Measurements from ENCODE around the gene CCDC185. TPM values are rescaled to one million over a fixed set of nuclear protein-coding genes. Genes with fewer than 3 reads are reported as not detected.

The CCDC185 gene
- not detected for total RNA-seq
- long read RNA-seq, result 0 reads

DNA sequence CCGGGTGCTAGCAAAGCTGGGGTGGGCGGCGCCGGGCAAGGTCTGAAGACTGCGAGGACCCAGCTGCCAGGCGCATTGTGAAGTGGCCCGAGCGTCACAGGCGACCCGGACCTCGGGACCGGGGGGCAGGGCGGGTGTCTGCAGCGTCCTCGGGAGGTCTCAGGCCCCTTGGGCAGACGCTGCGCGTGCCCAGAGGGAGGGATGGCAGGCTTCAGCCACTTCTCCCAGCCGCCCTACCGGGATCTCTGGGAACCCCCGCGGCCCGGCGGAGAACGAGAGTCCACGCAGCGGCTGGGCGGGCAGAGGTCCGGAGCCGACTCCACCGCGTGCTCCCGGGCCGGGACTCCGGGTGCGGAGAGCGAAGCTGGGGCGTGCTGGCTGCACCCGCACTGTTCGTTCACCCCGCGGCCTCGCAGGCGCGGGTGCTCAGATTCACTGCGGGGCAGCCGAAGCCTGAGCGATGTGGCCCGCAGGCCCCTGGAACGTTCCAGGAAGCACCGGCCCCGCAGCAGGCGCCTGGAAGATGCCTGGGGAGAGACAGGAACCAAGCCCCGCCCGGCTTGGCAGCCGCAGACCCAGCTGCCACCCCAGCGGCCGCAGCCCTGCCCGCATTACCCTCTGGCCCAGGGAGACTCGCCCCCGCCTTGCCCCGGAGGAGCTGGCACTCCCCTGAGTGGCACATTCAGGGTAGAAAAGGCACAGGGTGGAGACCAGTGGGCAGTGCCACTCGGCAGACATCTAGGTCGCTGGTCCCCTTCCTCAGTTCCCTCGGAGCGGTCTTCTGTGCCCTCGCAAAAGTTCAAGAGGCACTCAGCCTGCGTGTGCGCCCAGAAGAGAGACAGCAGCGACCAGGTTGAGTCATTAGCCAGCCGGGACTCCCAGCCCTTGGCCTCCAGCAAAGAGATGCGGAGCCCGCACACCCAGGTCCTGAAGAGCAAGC, at the start of gene CCDC185:
TSS of gene CCDC185 (plus strand) at position 141 of the 940 bp plus-strand sequence. CDS start at position 202, 61 bp downstream.
- intact Hi-C loops (cut with micrococcal nuclease), result no loop called here
- Histone ChIP-seq H3K36me3 (no peaks in the 10 kb centered on the region), H3K9me3 (replicated peaks) (no peaks in the 10 kb centered on the region), H3K4me3 (peak within 1 kb of the TSS; percentile 60), H3K27ac (replicated peaks) (no peak within 1 kb of the TSS), H3K4me1 (peaks cover 9% of the 10 kb centered on the region), H3K27me3 (ENCODE audit: low read depth) (peaks cover 66% of the 10 kb centered on the region)
- TF ChIP-seq, protein P1, sequence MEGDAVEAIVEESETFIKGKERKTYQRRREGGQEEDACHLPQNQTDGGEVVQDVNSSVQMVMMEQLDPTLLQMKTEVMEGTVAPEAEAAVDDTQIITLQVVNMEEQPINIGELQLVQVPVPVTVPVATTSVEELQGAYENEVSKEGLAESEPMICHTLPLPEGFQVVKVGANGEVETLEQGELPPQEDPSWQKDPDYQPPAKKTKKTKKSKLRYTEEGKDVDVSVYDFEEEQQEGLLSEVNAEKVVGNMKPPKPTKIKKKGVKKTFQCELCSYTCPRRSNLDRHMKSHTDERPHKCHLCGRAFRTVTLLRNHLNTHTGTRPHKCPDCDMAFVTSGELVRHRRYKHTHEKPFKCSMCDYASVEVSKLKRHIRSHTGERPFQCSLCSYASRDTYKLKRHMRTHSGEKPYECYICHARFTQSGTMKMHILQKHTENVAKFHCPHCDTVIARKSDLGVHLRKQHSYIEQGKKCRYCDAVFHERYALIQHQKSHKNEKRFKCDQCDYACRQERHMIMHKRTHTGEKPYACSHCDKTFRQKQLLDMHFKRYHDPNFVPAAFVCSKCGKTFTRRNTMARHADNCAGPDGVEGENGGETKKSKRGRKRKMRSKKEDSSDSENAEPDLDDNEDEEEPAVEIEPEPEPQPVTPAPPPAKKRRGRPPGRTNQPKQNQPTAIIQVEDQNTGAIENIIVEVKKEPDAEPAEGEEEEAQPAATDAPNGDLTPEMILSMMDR (IDR thresholded peaks at IDR 0.05; ENCODE audit: borderline replicate concordance), result no peak
- no peak for DNase-seq

DNA sequence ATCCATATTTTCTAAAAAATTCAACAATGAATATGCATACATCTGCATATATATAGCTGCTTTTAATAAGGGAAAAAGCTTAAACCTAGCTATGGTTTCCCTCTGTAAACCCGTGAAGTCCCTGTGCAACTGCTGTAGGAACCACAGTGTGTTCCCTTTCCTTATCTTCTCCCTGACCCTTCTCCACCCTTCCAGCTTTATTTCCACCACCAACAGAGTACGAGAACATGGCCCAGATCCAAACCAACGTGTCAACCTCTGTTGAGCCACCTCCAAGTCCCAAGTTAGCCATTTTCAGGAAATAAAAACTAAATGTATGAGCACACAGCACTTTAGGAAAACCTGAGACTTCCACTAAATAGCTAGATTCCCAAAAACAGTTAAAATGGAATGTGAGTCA, 49.5 kb upstream of the CCDC185 start:
- H3K27me3 ChIP-seq (ENCODE audit: low read depth), result no peaks in the 10 kb centered on the region
- TF ChIP-seq, protein P1 (IDR thresholded peaks at IDR 0.05; ENCODE audit: borderline replicate concordance), result no peak
- intact Hi-C loops (cut with micrococcal nuclease), result no loop called here
- no peaks in the 10 kb centered on the region for H3K36me3 ChIP-seq
- peak overlapping the region; percentile 66 for H3K27ac ChIP-seq (replicated peaks)
- H3K4me1 ChIP-seq, result peaks cover 58% of the 10 kb centered on the region
- no peak overlapping the region for H3K4me3 ChIP-seq
- H3K9me3 ChIP-seq (replicated peaks), result no peaks in the 10 kb centered on the region
- DNase-seq, result peak; percentile 39

DNA sequence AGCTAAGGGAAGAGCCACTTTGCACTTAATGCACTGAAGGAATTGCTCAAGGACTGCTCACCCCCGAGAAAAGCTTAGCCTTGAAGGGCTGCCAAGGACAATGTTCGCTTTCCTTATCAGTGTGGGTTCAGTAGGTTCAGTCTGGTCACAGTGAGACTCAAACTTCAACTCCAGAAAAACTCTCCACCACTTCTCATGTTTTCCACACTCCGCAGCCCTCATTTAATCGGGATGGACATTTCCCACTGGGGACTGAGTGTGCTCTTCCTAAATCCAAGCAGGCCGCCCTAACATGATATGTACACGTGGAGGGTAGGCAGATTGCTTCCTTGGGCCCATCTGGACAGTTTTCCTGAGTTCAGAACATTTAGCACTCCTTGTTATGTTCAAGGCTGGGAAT, 48.7 kb upstream of the CCDC185 start:
- Histone ChIP-seq H3K36me3 (no peaks in the 10 kb centered on the region), H3K9me3 (replicated peaks) (no peaks in the 10 kb centered on the region), H3K27ac (replicated peaks) (peak overlapping the region; percentile 66), H3K4me1 (peaks cover 50% of the 10 kb centered on the region), H3K4me3 (no peak overlapping the region), H3K27me3 (ENCODE audit: low read depth) (no peaks in the 10 kb centered on the region)
- DNase-seq, result no peak
- TF ChIP-seq, protein P1 (IDR thresholded peaks at IDR 0.05; ENCODE audit: borderline replicate concordance), result no peak
- intact Hi-C loops (cut with micrococcal nuclease), result no loop called here

DNA sequence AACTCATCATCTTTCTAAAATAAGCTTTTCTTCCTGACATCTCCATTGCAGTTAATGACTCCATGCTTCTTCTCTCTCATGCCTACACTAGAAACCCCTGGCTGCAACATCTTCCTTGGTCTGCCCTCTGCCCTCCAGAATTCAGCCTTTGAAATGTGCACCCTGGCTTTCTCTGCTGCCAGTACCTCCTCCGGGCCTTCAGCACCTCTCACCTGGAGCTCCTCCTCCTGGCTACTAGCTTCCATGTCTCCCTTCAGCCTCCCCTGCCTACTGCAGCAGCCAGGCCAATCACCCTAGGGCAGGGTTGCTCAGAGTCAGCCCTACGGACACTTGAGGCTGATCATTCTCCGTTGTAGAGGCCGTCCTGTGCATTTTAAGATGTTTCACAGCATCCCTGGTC, 47.5 kb upstream of the CCDC185 start:
- Histone ChIP-seq H3K36me3 (no peaks in the 10 kb centered on the region), H3K27me3 (ENCODE audit: low read depth) (no peaks in the 10 kb centered on the region), H3K9me3 (replicated peaks) (no peaks in the 10 kb centered on the region), H3K4me1 (peaks cover 48% of the 10 kb centered on the region), H3K27ac (replicated peaks) (no peak overlapping the region), H3K4me3 (no peak overlapping the region)
- intact Hi-C loops (cut with micrococcal nuclease), result no loop called here
- no peak for DNase-seq
- TF ChIP-seq, protein P1 (IDR thresholded peaks at IDR 0.05; ENCODE audit: borderline replicate concordance), result no peak

DNA sequence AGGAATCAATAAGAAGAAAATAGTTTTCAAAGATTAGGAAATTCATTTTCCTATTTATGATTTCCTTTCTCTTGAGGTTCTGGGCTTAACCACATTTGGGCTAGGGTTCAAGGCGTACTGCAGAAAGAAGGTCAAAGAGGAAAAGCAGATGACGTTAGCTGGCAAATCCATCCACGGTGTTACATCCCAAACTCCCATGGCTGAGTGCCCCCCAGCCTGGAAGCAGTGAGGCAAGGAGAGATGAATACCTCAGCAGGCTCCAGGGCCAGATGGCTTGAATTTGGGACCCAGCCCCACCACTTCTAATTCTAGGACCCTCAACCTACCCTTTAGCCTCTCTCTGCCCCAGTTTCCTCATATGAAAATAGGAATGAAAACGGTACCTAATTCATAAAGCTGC, 46.9 kb upstream of the CCDC185 start:
- H3K4me3 ChIP-seq, result no peak overlapping the region
- intact Hi-C loops (cut with micrococcal nuclease), result no loop called here
- no peaks in the 10 kb centered on the region for H3K36me3 ChIP-seq
- TF ChIP-seq, protein P1 (IDR thresholded peaks at IDR 0.05; ENCODE audit: borderline replicate concordance), result no peak
- no peaks in the 10 kb centered on the region for H3K9me3 ChIP-seq (replicated peaks)
- no peaks in the 10 kb centered on the region for H3K27me3 ChIP-seq (ENCODE audit: low read depth)
- DNase-seq, result no peak
- peaks cover 42% of the 10 kb centered on the region for H3K4me1 ChIP-seq
- H3K27ac ChIP-seq (replicated peaks), result no peak overlapping the region
